ENCODE data around the gene RPS2.
A peak's percentile ranks its signal among the peaks of the same experiment; 100 is the strongest.

RPS2 gene

DNA sequence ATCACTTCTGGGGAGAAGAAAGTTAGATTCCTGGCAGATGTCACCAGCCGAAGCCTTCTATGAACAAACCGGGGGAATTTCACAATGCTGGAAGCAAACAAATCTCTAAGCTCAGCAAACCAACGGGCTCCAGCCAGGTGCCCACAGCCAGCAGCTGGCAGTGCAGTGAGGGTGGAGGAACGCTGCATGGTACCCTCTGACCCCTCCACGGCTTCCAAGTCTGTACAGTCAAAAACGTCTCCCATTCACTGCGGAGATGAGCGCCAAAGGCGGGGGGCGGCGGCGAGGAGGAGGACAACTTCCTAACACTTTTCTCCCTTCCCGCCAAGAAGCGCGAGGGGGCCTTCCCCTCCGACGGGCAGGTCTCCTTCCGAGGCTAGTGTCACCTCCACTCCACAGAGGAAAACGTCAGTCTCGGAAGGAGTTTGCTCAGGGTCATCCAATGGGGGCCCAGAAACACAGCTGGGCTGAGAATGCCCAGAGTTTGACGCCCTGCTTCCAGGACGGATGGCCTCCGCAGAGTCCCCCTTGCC, 44.1 kb upstream of the RPS2 start:
- peak overlapping the region; percentile 86 for H3K27ac ChIP-seq
- H3K4me3 ChIP-seq (ENCODE audit: low read depth, low read length): peak overlapping the region; percentile 73
- H3K9me3 ChIP-seq (ENCODE audit: severe bottlenecking): no peaks in the 10 kb centered on the region
- H3K36me3 ChIP-seq: peaks cover 37% of the 10 kb centered on the region
- DNase-seq: no peak
- TF ChIP-seq, protein P1, sequence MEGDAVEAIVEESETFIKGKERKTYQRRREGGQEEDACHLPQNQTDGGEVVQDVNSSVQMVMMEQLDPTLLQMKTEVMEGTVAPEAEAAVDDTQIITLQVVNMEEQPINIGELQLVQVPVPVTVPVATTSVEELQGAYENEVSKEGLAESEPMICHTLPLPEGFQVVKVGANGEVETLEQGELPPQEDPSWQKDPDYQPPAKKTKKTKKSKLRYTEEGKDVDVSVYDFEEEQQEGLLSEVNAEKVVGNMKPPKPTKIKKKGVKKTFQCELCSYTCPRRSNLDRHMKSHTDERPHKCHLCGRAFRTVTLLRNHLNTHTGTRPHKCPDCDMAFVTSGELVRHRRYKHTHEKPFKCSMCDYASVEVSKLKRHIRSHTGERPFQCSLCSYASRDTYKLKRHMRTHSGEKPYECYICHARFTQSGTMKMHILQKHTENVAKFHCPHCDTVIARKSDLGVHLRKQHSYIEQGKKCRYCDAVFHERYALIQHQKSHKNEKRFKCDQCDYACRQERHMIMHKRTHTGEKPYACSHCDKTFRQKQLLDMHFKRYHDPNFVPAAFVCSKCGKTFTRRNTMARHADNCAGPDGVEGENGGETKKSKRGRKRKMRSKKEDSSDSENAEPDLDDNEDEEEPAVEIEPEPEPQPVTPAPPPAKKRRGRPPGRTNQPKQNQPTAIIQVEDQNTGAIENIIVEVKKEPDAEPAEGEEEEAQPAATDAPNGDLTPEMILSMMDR (IDR thresholded peaks at IDR 0.05; ENCODE audit: low read depth, low read length): no peak
- no peaks in the 10 kb centered on the region for H3K27me3 ChIP-seq (ENCODE audit: insufficient read depth, low read depth, severe bottlenecking)

DNA sequence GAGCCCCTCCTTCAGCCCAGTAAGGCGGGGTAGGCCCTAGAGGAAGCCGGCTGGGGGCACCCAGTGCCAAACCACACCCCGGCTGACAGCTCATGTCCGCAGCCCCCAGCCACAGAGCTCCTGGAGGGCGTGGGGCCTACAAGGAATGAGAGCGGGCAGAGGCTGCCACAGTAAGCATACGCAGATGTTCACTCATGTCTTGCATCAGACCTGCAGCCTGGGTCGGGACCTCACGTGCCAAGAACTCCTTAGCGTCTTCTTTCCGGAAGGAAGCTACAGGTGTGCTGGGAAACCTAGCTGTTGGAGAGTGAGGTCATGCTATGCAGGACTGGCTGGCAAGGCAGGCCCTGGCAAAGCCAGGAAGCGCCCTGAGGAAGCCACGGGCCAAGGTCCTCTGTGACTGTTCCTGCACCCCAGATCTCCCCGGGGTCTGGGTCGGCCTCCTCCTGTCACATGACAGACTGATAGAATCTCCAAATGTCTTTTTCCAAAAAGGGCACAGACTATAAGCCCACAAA, 43.4 kb upstream of the RPS2 start:
- H3K27me3 ChIP-seq (ENCODE audit: insufficient read depth, low read depth, severe bottlenecking): no peaks in the 10 kb centered on the region
- H3K4me3 ChIP-seq (ENCODE audit: low read depth, low read length): no peak overlapping the region; the same call in 1 of the 2 replicates
- H3K36me3 ChIP-seq: peaks cover 43% of the 10 kb centered on the region
- TF ChIP-seq, protein P1 (IDR thresholded peaks at IDR 0.05; ENCODE audit: low read depth, low read length): no peak
- no peak for DNase-seq
- no peaks in the 10 kb centered on the region for H3K9me3 ChIP-seq (ENCODE audit: severe bottlenecking)
- peak overlapping the region; percentile 86; the same call in 1 of the 2 replicates for H3K27ac ChIP-seq

DNA sequence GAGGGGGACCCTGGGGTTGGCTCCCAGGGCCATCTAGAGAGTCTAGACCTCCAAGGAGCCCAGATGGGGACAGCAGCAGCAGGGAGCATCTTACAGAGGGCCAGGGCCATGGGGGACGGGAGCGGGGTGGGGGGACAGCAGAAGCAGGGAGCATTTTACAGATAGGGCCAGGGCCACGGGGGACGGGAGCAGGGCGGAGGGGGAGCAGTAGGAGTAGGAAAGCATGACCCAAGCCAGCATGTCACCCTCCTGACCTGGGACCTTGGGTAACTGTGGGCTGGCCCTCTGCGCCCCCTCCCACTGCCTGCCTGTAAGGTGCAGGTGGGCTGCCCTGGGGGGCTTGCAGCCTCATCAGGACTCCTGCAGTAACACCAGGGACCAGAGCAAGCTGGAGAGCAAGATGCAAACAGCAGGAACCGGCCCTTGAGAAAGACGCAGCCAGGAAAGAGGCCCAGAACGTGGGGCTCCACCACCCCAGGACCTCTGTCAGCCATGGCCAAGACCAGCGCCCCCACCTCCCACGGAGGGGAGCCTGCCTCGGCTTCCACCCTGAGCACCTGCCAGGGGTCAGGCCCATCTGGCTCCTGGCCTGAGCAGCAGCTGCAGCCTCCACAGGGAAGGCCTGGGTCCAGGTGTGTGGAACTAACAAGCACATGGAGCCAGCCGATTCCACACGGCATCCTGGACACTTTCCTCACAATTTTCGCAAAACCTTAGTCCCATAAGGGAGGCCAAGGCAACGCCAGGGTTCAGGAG, 42.6 kb upstream of the RPS2 start:
- TF ChIP-seq, protein P1 (IDR thresholded peaks at IDR 0.05; ENCODE audit: low read depth, low read length): no peak
- no peak overlapping the region for H3K4me3 ChIP-seq (ENCODE audit: low read depth, low read length)
- DNase-seq: no peak
- no peaks in the 10 kb centered on the region for H3K9me3 ChIP-seq (ENCODE audit: severe bottlenecking)
- no peak overlapping the region for H3K27ac ChIP-seq
- peaks cover 51% of the 10 kb centered on the region for H3K36me3 ChIP-seq
- no peaks in the 10 kb centered on the region for H3K27me3 ChIP-seq (ENCODE audit: insufficient read depth, low read depth, severe bottlenecking)

DNA sequence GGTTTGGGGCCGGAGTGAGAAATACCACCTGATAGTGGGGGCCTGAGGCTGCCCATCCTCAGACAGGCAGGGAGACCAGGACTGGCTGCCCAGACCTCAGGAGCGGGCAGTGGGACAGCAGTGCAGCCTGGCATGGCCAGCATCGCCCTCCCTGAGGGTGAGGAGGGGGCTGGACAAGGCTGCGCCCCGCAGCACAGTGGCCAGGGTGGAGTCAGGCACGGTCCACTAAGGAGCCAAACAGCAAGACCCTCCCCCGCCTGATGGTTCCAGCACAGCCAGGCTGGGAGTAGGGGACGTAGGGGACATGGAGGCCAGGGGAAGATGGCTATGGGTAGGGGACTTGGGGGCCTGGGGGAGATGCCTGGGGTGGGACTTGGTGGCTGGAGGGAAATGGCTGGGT, 41.7 kb upstream of the RPS2 start:
- DNase-seq: no peak
- Histone ChIP-seq H3K27me3 (ENCODE audit: insufficient read depth, low read depth, severe bottlenecking) (no peaks in the 10 kb centered on the region), H3K27ac (no peak overlapping the region), H3K9me3 (ENCODE audit: severe bottlenecking) (no peaks in the 10 kb centered on the region), H3K36me3 (peaks cover 60% of the 10 kb centered on the region), H3K4me3 (ENCODE audit: low read depth, low read length) (no peak overlapping the region)
- TF ChIP-seq, protein P1 (IDR thresholded peaks at IDR 0.05; ENCODE audit: low read depth, low read length): no peak

DNA sequence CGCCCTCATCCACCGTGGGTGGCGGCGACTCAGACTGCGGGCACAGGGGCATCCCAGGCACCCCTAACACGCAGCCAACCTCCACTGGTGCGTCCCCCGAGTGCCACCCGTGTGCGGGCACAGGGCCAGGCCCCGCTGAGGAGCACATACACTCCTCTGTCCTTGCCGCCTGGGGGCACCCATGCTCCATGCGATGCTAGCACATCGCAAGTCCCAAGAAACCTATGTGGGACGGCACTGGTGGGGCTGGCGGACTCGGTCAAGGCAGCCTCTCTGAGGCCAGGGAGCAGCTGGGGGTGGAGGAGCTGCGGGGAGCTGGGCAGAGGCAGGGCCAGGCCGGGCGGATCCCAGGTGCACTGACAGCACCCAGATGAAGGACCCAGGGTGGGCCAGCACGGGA, 41.0 kb upstream of the RPS2 start:
- no peaks in the 10 kb centered on the region for H3K27me3 ChIP-seq (ENCODE audit: insufficient read depth, low read depth, severe bottlenecking)
- no peak overlapping the region for H3K27ac ChIP-seq
- H3K4me3 ChIP-seq (ENCODE audit: low read depth, low read length): no peak overlapping the region
- no peaks in the 10 kb centered on the region for H3K9me3 ChIP-seq (ENCODE audit: severe bottlenecking)
- peaks cover 67% of the 10 kb centered on the region for H3K36me3 ChIP-seq
- TF ChIP-seq, protein P1 (IDR thresholded peaks at IDR 0.05; ENCODE audit: low read depth, low read length): no peak
- DNase-seq: no peak

Measured in WERI-Rb-1 (cell line).